ENCODE results near the gene MITF.

The MITF gene

DNA sequence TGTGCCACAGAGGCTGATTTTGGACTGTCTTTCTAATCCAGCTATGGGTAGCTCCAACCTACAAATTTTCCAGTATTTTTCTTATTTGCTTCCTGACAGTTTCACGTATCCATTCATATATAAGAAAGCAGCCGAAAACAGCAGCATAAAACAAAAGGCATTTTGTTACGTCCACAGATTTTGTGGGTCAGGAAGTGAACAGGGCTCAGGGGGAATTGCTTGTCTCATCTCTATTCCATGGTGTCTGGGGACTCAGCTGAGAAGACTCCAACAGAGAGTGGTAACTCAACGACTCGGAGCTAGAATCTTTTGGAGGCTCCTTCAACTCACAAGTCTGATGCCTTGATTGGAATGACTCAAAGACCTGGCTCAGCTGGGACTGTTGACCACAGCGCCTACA is 248.6 kb downstream of the MITF start:
- TF ChIP-seq POLR2A (IDR thresholded peaks at IDR 0.05; ENCODE audit: low read depth, low read length) (no peak), TAF1 (IDR thresholded peaks at IDR 0.05; ENCODE audit: low read depth, low read length) (no peak), POU2F2 (IDR thresholded peaks at IDR 0.05; ENCODE audit: low read depth, low read length) (no peak), PAX5 (IDR thresholded peaks at IDR 0.05; ENCODE audit: insufficient read depth, low read length, severe bottlenecking) (no peak), POLR2AphosphoS5 (IDR thresholded peaks at IDR 0.05; ENCODE audit: low read depth, low read length) (no peak), SPI1 (IDR thresholded peaks at IDR 0.05; ENCODE audit: low read depth, low read length) (no peak)
- FAIRE-seq = no peak
- no peak for DNase-seq (ENCODE audit: insufficient read length, low spot score)

DNA sequence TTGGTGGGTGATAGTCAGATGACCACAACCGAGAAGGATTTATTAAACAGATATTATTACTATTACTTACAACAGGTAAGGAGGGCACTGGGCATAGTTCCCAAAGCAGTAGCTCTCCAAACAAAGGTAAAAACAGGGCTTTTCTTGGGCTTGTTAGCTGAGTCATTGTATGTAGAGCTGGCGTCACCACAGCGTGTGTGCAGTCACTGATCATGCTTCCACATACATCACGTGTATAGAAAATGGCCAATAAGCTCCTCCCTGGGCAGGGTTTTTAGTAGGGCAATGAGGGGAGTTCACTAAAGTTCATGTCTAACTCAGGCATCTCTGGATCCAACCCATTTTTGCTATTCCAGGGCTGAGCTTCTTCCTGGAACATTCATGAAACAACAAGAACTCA is 254.5 kb downstream of the MITF start:
- FAIRE-seq (no peak), DNase-seq (ENCODE audit: insufficient read length, low spot score) (no peak)
- TF ChIP-seq POLR2A (IDR thresholded peaks at IDR 0.05; ENCODE audit: low read depth, low read length) (no peak), POU2F2 (IDR thresholded peaks at IDR 0.05; ENCODE audit: low read depth, low read length) (no peak)

DNA sequence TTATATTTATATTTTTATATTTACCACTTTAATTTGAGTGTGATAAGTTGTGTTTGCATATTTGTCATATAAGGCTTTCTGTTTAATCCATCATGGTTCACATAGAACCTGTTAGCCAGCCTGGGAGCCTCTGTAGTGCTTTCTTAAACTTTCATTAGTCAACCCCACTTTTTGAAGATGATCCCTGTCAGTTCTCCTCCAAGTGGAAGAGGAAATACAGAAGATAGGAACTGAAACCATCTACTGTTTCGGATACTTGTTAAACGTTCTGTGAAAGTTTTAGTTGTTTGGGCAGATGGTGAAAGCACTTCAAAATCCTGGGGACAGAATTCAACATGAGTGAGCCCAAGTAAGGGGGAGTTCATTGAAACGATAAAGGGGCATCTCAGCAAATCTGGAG is 255.7 kb downstream of the MITF start:
- no peak for TF ChIP-seq TAF1 (IDR thresholded peaks at IDR 0.05; ENCODE audit: low read depth, low read length)
- TF ChIP-seq PAX5 (IDR thresholded peaks at IDR 0.05; ENCODE audit: insufficient read depth, low read length, severe bottlenecking) = no peak
- peak; percentile 35; the same call in 1 of the 2 replicates for TF ChIP-seq SPI1 (IDR thresholded peaks at IDR 0.05; ENCODE audit: low read depth, low read length)
- DNase-seq (ENCODE audit: insufficient read length, low spot score) (no peak), FAIRE-seq (no peak)

DNA sequence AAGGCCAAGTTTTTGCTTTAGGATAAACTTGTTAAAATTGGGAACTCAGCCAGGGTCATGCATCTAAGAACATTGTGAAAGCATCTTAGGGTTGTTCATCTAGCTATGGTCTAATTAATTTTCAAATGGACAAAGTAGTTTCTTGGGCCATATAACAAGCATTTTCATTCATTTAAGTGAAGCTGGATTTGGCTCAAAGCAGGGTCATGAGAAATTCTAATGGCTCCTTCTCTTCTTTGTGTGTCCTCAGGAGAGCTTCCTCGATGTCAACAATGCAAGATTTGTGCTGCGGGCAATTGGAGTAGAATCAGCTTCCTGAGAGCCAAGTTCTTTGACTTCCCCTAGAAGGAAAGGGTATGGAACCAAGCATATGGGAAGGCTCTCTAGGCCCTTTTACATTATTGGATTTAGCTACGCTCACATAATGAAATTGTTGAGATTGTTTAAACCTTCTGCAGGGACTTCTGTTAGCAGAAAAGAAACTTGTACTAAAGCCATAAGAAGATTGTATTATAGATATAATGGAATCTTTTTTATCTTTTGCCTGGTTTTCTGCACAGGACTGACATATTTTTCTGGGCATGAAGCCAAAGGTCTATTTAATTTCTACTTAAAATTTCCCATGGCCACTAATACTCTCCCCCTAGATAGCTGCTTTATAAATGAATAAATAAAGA is 258.5 kb downstream of the MITF start:
- DNase-seq (ENCODE audit: insufficient read length, low spot score) (no peak), FAIRE-seq (no peak)
- TF ChIP-seq SPI1 (IDR thresholded peaks at IDR 0.05; ENCODE audit: low read depth, low read length) (no peak), PAX5 (IDR thresholded peaks at IDR 0.05; ENCODE audit: insufficient read depth, low read length, severe bottlenecking) (no peak), POLR2AphosphoS5 (IDR thresholded peaks at IDR 0.05; ENCODE audit: low read depth, low read length) (no peak), TAF1 (IDR thresholded peaks at IDR 0.05; ENCODE audit: low read depth, low read length) (no peak), POLR2A (IDR thresholded peaks at IDR 0.05; ENCODE audit: low read depth, low read length) (no peak), POU2F2 (IDR thresholded peaks at IDR 0.05; ENCODE audit: low read depth, low read length) (no peak)

DNA sequence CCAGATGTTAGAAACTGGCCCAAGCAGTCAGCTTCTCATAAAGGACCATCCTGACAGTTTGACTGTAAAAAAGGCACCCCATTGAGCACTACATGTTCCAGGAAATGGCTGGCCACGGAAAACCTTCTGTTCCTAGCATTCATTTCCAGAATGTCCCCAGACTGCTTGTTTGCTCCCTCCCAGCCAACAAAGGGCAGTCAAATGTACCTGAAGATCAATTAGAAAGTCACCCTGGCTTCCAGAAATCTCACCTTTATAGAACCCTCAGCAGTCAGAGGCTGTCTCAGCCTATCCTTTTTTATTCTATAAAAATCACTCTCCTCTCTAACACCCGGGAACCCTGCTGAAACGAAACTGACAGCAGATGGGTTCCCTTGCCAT is 259.5 kb downstream of the MITF start:
- FAIRE-seq = no peak
- no peak for DNase-seq (ENCODE audit: insufficient read length, low spot score)
- TF ChIP-seq POLR2A (IDR thresholded peaks at IDR 0.05; ENCODE audit: low read depth, low read length) (no peak), SPI1 (IDR thresholded peaks at IDR 0.05; ENCODE audit: low read depth, low read length) (no peak), POU2F2 (IDR thresholded peaks at IDR 0.05; ENCODE audit: low read depth, low read length) (no peak), POLR2AphosphoS5 (IDR thresholded peaks at IDR 0.05; ENCODE audit: low read depth, low read length) (no peak), PAX5 (IDR thresholded peaks at IDR 0.05; ENCODE audit: insufficient read depth, low read length, severe bottlenecking) (no peak)

DNA sequence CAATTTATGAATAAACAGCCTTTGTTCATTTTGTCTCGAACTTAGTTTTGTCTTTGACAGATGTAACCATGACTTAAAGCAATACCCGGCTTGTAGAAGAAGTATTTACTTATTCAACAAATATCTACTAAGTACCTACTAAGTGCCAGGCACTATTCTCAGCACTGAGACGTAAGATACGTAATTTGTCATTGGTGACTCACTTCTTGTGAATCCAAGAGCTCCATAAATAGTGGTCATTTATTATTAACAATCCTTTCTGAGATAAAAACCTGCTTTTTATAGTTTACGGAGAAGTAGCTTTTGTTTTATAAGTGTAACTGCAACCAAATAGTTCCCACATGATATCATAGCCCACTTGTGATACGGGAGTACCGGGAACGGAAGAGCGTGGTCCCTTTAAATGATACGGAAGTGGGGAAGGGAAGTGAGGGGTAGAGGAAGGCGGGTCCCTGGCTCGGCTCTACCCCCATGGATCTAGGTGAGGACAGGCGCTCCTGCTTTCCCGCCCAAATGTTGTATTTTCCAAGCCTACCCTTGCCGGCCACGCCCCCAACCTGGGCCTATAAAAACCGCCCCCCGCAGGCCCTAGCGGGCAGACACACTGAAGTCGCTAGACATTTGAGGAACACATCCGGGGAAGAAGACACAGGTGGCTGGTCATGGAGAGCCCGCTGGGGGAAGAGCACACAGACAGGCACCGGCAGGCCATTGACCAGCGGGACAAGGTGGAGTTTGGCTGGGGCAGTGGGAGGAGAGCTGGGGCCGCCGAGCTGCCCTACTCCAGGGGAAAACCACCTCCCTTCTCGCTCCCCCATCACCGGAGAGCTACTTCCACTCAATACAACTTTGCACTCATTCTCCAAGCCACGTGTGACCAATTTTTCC is 260.1 kb downstream of the MITF start, which contains the start of gene SAMMSON:
TSS of gene SAMMSON (plus strand) at position 594 of the 888 bp plus-strand sequence.
- no peak for TF ChIP-seq POLR2AphosphoS5 (IDR thresholded peaks at IDR 0.05; ENCODE audit: low read depth, low read length)
- no peak for TF ChIP-seq POU2F2 (IDR thresholded peaks at IDR 0.05; ENCODE audit: low read depth, low read length)
- TF ChIP-seq SPI1 (IDR thresholded peaks at IDR 0.05; ENCODE audit: low read depth, low read length) = no peak
- no peak for TF ChIP-seq PAX5 (IDR thresholded peaks at IDR 0.05; ENCODE audit: insufficient read depth, low read length, severe bottlenecking)
- no peak for TF ChIP-seq TAF1 (IDR thresholded peaks at IDR 0.05; ENCODE audit: low read depth, low read length)
- no peak for TF ChIP-seq POLR2A (IDR thresholded peaks at IDR 0.05; ENCODE audit: low read depth, low read length)
- DNase-seq (ENCODE audit: insufficient read length, low spot score) (no peak), FAIRE-seq (no peak)

DNA sequence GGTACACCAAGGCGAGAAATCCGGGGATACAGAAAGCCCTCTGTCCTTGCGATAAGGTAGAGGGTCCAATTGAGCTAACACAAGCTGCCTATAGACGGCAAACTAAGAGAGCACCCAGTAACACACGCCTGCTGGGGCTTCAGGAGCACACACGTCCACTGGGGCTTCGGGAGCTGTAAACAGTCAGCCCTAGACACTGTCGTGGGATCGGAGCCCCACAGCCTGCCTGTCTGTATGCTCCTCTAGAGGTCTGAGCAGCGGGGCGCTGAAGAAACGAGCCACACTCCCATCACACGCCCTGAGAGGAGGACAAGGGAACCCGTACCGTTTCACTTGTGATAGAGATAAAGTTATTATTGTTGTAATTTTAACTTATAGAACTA is 260.8 kb downstream of the MITF start:
- DNase-seq (ENCODE audit: insufficient read length, low spot score) (no peak), FAIRE-seq (no peak)
- TF ChIP-seq POLR2A (IDR thresholded peaks at IDR 0.05; ENCODE audit: low read depth, low read length) = no peak
- TF ChIP-seq PAX5 (IDR thresholded peaks at IDR 0.05; ENCODE audit: insufficient read depth, low read length, severe bottlenecking) = no peak
- TF ChIP-seq POU2F2 (IDR thresholded peaks at IDR 0.05; ENCODE audit: low read depth, low read length) = no peak
- TF ChIP-seq POLR2AphosphoS5 (IDR thresholded peaks at IDR 0.05; ENCODE audit: low read depth, low read length) = no peak
- no peak for TF ChIP-seq TAF1 (IDR thresholded peaks at IDR 0.05; ENCODE audit: low read depth, low read length)
- TF ChIP-seq SPI1 (IDR thresholded peaks at IDR 0.05; ENCODE audit: low read depth, low read length) = no peak

DNA sequence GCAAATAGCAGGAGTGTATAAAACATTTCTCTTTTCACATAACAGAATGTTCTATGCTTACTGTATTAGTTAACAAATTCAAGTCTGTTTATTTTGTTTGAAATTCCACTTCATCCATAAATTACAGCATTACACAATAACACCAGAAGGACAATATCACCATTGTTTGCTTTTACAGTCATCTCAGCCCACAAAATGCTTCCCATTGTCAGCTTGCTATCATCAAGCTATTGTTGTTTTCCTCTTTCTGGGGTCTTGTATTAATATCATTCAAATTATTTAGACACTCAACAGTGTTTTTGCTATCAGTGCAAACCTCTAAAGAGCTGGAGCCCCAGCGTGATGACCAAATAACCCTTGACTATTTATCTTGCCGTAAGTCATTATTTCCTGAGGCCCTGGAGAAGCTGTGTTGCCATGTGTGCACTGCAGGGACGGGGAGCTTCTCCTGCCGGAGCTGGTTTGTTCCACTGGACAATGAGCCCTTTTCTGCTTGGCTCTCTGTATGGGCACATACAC is 261.4 kb downstream of the MITF start:
- DNase-seq (ENCODE audit: insufficient read length, low spot score) = no peak
- TF ChIP-seq POLR2A (IDR thresholded peaks at IDR 0.05; ENCODE audit: low read depth, low read length) (no peak), POLR2AphosphoS5 (IDR thresholded peaks at IDR 0.05; ENCODE audit: low read depth, low read length) (no peak), POU2F2 (IDR thresholded peaks at IDR 0.05; ENCODE audit: low read depth, low read length) (no peak), PAX5 (IDR thresholded peaks at IDR 0.05; ENCODE audit: insufficient read depth, low read length, severe bottlenecking) (no peak), SPI1 (IDR thresholded peaks at IDR 0.05; ENCODE audit: low read depth, low read length) (no peak), TAF1 (IDR thresholded peaks at IDR 0.05; ENCODE audit: low read depth, low read length) (no peak)
- no peak for FAIRE-seq

DNA sequence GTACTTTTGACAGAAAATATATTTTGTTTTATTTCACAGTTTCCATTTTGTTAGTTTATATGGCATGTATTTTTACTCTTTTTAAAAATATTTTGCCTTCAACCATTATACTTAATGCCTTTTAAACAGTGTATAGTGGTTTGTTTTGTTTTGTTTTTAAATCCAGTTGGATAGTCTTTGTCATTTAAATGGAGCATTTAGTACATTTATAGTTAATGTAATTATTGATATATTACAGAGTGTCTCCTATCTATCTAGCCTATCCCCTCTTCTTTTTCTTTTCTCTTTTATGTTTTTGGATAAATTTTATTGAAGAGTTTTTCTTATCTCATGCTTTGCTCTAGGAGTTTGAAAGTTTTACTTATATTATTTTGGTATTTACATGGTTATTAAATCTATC is 263.9 kb downstream of the MITF start:
- no peak for FAIRE-seq
- no peak for DNase-seq (ENCODE audit: insufficient read length, low spot score)
- TF ChIP-seq PAX5 (IDR thresholded peaks at IDR 0.05; ENCODE audit: insufficient read depth, low read length, severe bottlenecking) = no peak
- no peak for TF ChIP-seq TAF1 (IDR thresholded peaks at IDR 0.05; ENCODE audit: low read depth, low read length)
- no peak for TF ChIP-seq POLR2A (IDR thresholded peaks at IDR 0.05; ENCODE audit: low read depth, low read length)
- no peak for TF ChIP-seq POLR2AphosphoS5 (IDR thresholded peaks at IDR 0.05; ENCODE audit: low read depth, low read length)
- no peak for TF ChIP-seq POU2F2 (IDR thresholded peaks at IDR 0.05; ENCODE audit: low read depth, low read length)
- TF ChIP-seq SPI1 (IDR thresholded peaks at IDR 0.05; ENCODE audit: low read depth, low read length) = no peak

Data from GM12891 (cell line).